Renal pelvis (tissue), 4 donors: ENCODE data around the gene TRIM23. TPM values are rescaled to one million over a fixed set of nuclear protein-coding genes. Genes with fewer than 3 reads are reported as not detected.
"Not testable (repeated sequence)": the region's sequence is repeated elsewhere in the genome, so short reads cannot be mapped to it uniquely, and the experiment has no call there.

Experiments
- DNase-seq: peaks from one replicate; pipeline ENCODE4 v3.0.0-alpha.2; 2013
- polyA plus RNA-seq, 3 donors: library from polyadenylated mRNA; unstranded; fragments of 120-200 nt; gene quantifications; one replicate each; pipeline ENCODE4 v1.2.1, GENCODE V29; 2013; ENCODE audit not compliant: insufficient read length in 3 of 3

Gene TRIM23
- polyA plus RNA-seq, 3 donors, result 21.0 to 25.4 (median 23.3) TPM

- DNase-seq, result not testable (repeated sequence)
Measured at GRCh38 chr5:65601761-65602160, 22.4 kb downstream of the TRIM23 start.

- no peak for DNase-seq
Measured at GRCh38 chr5:65588694-65589093, 35.4 kb downstream of the TRIM23 start.

DNA sequence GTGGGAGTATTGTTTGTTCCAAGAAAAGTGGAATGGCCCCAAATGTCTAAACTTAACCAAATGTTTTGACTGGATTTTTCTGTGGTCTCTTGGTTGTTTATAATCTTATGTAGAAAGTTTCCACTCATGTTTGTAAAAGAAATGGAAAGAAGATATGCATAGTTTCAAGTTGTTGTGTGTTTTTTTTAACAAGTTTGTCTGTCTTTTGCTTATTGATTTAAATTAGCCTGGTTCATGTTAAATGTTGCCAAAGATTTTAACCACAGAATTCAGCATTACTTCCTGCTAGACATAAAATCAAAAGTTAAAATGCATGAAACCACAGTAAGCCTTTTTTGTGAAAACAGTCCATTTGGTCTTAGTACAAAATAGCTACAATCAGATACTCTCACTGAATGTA, 47.0 kb downstream of the TRIM23 start:
- no peak for DNase-seq

DNA sequence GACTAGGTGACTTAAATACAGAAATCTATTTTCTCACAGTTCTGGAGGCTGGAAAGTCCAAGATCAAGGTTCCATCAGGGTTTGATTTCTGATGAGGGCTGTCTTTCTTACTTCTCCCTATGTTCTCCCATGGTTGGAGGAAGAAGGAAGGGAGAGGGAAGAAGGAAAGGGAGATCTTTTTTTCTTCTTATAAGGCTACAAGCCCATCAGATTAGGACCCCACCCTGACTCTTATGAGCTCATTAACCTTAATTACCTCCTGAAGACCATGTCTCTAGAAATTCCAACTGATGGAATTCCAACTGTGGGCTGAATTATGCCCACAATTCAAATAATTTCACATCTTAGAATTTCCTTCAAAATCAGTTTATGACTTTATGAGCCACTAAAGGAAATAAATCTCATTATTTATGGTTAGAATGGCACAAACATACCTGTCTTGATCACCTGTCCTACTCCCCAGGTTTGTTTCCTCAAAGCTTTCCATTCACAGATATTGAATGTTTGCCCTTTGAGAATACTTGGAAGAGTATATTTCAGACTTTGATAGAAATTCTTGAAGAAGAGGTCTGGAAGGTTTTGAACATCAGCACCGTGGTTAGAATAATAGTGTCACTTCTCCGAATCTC, 53.4 kb downstream of the TRIM23 start:
- no peak for DNase-seq

DNA sequence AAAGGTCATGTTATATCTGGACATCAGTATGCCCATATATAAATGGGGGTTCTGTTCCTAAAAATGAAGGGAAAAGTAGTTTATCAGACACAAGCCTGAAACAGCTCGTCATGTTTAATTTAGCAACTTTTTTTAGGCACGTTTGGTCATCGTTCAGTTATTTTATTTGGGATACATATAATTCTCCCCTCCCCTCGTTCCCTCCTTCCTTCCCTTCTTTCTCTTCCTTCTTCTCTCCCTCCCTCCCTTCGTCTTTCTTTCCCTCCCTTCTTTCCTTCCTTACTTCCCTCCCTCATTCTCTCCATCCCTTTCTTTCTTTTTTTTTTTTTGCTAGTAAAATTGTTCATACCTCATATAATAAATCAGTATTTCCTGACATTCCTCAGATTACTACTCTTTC, 57.6 kb downstream of the TRIM23 start:
- DNase-seq, result no peak

DNA sequence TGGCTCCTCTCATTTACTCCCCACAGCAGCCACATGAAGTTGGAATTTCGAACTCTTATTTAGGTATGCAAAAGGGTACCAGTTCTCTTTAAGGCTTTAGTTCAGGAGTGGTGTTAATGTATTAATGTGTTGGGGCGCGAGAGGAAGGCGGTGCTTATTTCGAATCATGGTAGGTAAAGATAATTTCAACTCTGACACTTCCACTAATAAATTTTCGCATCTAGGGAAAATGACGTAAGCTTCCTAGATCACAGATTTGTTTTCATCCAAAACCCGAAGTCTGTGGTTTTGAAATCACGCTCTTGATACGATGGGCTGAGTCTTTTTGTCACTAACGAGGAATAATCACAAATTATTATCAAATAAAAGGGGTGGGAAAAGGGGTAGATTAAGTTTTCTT, 60.4 kb downstream of the TRIM23 start:
- DNase-seq, result no peak

DNA sequence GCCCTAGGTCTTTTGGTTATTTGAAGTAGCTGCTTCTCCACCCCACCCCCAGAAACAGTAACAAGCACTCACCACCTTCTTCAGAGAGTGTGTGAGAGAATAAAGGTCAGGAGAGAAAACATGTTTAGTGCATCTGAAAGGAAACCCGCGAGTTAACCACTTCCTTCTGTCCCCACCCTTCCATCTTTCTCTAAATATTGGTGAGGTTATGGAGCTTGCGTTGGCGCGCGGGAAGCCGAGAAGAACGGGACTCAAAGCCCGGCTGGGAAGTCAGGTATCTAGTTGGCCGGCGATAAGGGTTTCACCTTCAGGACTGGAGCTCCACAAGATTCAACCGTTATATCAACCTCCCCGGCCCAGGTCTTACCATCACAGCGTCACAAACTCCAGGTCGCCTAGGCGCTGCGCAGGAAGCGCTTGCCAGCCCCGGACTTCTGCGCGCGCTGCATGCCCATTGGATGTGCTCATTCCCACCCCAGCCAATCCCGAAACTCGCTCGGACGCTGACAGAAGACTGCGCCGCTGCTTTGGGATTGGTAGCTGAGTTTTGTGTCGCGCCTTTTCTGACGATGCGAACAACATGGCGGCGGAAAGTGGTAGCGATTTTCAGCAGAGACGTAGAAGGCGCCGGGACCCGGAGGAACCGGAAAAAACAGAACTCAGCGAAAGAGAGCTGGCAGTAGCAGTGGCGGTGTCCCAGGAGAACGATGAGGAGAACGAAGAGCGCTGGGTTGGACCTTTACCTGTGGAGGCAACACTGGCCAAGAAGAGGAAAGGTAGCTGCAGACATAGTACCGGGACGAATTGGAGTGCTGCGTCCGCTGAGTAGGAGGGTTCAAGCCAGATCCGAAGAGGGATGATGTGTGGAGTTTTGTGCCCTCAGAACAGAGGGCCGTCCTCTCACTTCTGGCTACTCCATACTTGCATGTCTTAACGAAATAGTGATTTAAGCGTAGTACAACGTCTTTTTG, 61.1 kb downstream of the TRIM23 start, which contains the start of the genes CENPK and PPWD1:
Gene CENPK, minus strand, starts transcription at position 438 of the 971 bp plus-strand sequence. CDS start 8,261 bp downstream, outside the sequence.
Gene PPWD1, plus strand, starts transcription at position 566 of the 971 bp plus-strand sequence. Its CDS starts 15 bp downstream, at position 581.
- peak; percentile 95 for DNase-seq

DNA sequence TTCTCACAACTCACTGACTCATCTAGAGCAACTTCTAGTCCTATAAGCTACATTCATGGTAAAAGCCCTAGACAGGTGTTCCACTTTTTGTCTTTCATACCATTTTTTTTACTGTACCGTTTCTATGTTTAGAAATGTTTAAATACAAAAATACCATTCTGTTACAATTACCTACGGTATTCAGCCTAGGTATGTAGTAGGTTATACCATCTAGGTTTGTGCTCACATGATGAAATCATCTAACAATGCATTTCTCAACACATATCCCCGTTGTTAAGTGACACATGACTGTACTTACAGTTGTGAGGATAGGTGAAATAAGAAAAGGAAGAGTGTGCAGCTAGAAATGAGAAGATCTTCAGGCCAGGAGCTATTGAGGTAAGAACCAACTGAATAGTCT, 67.4 kb downstream of the TRIM23 start:
- DNase-seq, result no peak

DNA sequence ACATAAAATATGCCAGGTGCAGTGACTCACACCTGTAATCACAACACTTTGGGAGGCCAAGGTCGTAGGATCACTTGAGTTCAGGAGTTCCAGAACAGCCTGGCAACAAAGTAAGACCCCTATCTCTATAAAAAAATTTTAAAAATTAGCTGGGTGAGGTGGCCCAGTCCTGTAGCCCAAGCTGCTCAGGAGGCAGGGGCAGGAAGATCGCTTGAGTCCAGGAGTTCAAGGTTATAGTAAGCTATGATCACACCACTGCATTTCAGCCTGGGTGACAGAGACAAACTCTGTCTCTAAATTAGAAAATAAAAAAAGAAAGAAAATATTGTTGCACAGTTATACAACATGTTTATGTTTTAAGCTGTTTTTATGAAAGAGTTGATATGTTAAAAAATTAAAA, 68.0 kb downstream of the TRIM23 start:
- DNase-seq, result no peak

GRCh38 chr5:65555287-65555686, 68.8 kb downstream of the TRIM23 start:
- DNase-seq, result no peak

DNA sequence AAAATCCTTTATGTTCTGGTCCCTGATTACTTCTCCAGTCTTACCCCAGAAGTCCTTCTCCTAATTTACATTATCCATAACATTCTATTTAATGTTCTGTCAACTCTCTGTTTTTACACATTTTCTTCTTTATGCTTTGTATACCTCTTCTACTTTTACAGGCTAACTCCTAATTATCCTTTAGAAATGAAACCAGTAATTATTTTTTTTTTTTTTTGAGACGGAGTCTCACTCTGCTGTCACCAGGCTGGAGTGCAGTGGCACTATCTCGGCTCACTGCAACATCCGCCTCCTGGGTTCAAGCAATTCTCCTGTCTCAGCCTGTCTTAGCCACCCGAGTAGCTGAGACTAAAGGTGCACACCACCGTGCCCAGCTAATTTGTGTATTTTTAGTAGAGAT, 70.2 kb downstream of the TRIM23 start:
- no peak for DNase-seq

DNA sequence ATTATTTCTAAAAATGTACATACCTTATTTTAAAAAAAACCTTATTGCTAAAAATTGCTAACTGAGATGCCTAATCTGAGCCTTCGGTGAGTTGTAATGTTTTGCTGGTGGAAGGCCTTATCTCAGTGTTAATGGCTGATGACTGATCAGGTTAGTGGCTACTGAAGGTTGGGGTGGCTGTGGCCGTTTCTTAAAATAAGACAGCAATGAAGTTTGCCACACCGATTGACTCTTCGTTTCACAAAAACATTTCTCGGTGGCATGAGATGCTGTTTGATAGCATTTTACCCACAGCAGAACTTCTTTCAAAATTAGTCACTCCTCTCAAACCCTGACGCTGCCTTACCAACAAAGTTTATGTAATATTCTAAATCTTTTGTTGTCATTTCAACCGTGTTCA, 75.9 kb downstream of the TRIM23 start:
- DNase-seq, result no peak

DNA sequence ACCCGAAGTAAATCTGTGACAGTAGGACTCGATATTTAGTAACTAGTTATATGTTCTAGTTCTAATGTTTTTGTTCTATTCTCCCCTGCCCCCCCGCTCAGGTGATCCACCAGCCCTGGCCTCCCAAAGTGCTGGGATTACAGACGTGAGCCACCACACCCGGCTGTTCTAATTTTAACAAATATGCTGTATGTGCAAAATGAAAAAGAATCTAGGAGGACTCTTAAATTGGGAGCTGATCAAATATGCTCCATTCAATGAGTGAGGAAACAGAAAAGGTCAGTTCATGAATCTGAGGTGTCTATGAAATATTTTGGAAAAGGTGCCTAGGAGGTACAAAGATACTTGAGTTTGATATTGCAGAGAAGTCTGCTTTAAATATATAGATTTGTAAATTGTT, 78.0 kb downstream of the TRIM23 start:
- no peak for DNase-seq

- no peak for DNase-seq
Measured at GRCh38 chr5:65544473-65544872, 79.7 kb downstream of the TRIM23 start.

- DNase-seq, result no peak
Measured at GRCh38 chr5:65539827-65540226, 84.3 kb downstream of the TRIM23 start.

Other genes starting within 250 kb of the TRIM23 start
- 1 to 10 TPM; 1.5 to 2.6 (median 1.7) TPM for gene ADAMTS6, start 142.4 kb downstream of the TRIM23 start, polyA plus RNA-seq
- 10 to 100 TPM; 25.6 to 44.4 (median 39.1) TPM for gene CENPK, start 61.2 kb downstream of the TRIM23 start, polyA plus RNA-seq
- gene PPWD1, start 61.0 kb downstream of the TRIM23 start, polyA plus RNA-seq, result 10 to 100 TPM; 56.4 to 89.8 (median 88.8) TPM
- gene SHLD3, start 694 bp upstream of the TRIM23 start, polyA plus RNA-seq, result 1 to 10 TPM; 3.2 to 3.9 (median 3.5) TPM
- 10 to 100 TPM; 23.0 to 36.3 (median 29.1) TPM for gene TRAPPC13, start 694 bp upstream of the TRIM23 start, polyA plus RNA-seq
- gene SGTB, start 97.8 kb upstream of the TRIM23 start, polyA plus RNA-seq, result 1 to 10 TPM; 7.8 to 8.8 (median 8.4) TPM
- 10 to 100 TPM; 33.9 to 37.0 (median 35.4) TPM for gene NLN, start 97.9 kb upstream of the TRIM23 start, polyA plus RNA-seq